ENCODE results near the gene CCDC194. TPM values are rescaled to one million over a fixed set of nuclear protein-coding genes. Genes with fewer than 3 reads are reported as not detected.

CCDC194 gene
- total and polyA plus RNA-seq, 2 of the 13 experiments (the other 11 are each of a cell fraction or from before 2014, with no cell fraction given) = 0.13 to 0.21 TPM

GRCh38 chr19:17405250-17406045 is 11.5 kb upstream of the CCDC194 start, which contains the start of gene BST2 (continued):
- peak; percentile 70; the same call in 1 of the 2 replicates for TF ChIP-seq ZBTB10 (CRISPR knock-in tag; IDR thresholded peaks at IDR 0.05; ENCODE audit: borderline replicate concordance)
- TF ChIP-seq ZNF816 (CRISPR knock-in tag; IDR thresholded peaks at IDR 0.05; ENCODE audit: borderline replicate concordance) = 0 out of 2 replicates have a peak, but pooled peaks have one; percentile 71
- no peak for TF ChIP-seq ATF1 (CRISPR knock-in tag; IDR thresholded peaks at IDR 0.05)
- no peak for TF ChIP-seq ZNF7 (CRISPR knock-in tag; IDR thresholded peaks at IDR 0.05)
- TF ChIP-seq NFIB (CRISPR knock-in tag; IDR thresholded peaks at IDR 0.05; ENCODE audit: borderline replicate concordance) = no peak
- no peak for TF ChIP-seq TBX3 (IDR thresholded peaks at IDR 0.05; ENCODE audit: borderline replicate concordance)
- TF ChIP-seq PITX1 (CRISPR knock-in tag; IDR thresholded peaks at IDR 0.05) = peak; percentile 75
- TF ChIP-seq ZMYM2 (CRISPR knock-in tag; IDR thresholded peaks at IDR 0.05) = no peak
- peak; percentile 86 for TF ChIP-seq ELF1 (CRISPR knock-in tag; IDR thresholded peaks at IDR 0.05)
- TF ChIP-seq ZNF205 (CRISPR knock-in tag; IDR thresholded peaks at IDR 0.05) = no peak
- peak; percentile 68; the same call in 1 of the 2 replicates for TF ChIP-seq YEATS4 (CRISPR knock-in tag; IDR thresholded peaks at IDR 0.05; ENCODE audit: borderline replicate concordance)
- TF ChIP-seq HMGXB4 (CRISPR knock-in tag; IDR thresholded peaks at IDR 0.05; ENCODE audit: borderline replicate concordance in 1 of 2, low read depth in 1 of 2) = peak in 1 of 2 experiments; percentile 56; a peak in 2 of 4 replicates
- no peak for TF ChIP-seq TOE1 (CRISPR knock-in tag; IDR thresholded peaks at IDR 0.05)
- no peak for TF ChIP-seq ZNF484 (CRISPR knock-in tag; IDR thresholded peaks at IDR 0.05; ENCODE audit: borderline replicate concordance, low read depth)
- TF ChIP-seq ZNF367 (CRISPR knock-in tag; IDR thresholded peaks at IDR 0.05; ENCODE audit: borderline replicate concordance) = no peak
- TF ChIP-seq THRA (CRISPR knock-in tag; IDR thresholded peaks at IDR 0.05; ENCODE audit: borderline replicate concordance) = peak; percentile 6; the same call in 1 of the 2 replicates
- TF ChIP-seq SNAPC5 (CRISPR knock-in tag; IDR thresholded peaks at IDR 0.05; ENCODE audit: borderline replicate concordance) = peak; percentile 98
- no peak for TF ChIP-seq ZNF17 (CRISPR knock-in tag; IDR thresholded peaks at IDR 0.05)
- TF ChIP-seq ZBTB38 (CRISPR knock-in tag; IDR thresholded peaks at IDR 0.05) = peak; percentile 34; the same call in 1 of the 2 replicates
- TF ChIP-seq HES4 (CRISPR knock-in tag; IDR thresholded peaks at IDR 0.05; ENCODE audit: borderline replicate concordance) = no peak
- TF ChIP-seq NR1H2 (CRISPR knock-in tag; IDR thresholded peaks at IDR 0.05; ENCODE audit: borderline replicate concordance, low read depth) = no peak
- TF ChIP-seq ZNF362 (CRISPR knock-in tag; IDR thresholded peaks at IDR 0.05; ENCODE audit: borderline replicate concordance) = peak; percentile 74; the same call in 1 of the 2 replicates
